Measurements from ENCODE around the gene CTBP2.

Gene CTBP2

DNA sequence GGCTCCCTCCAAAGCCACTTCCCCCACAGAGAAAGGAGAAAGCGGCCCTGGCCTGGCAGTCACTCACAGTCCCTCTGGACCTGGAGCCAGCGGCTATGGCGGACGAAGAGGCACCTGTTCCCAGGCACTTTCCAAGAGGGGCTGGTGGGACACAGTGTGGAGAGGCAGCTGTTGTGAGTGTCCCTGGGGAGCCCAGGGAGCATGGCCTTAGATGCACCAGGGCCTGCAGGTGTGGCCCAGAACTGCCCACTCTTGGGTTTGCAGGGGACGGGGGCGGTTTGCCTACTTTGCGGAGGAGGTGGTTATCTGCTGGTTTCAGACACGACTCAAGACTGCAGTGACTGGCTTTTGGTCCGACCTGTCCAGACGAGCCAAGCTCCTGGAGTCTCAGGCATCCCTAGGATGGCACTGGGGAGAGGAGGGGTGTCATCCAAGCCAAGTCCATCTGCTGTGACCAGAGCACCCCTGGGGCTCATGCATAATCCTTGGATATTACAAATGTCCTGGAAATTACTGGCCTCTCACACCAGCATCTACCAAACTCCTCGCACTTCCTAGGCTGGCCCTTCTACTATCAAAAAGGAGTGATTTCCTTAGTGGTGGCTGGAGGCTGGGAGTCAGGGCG, 18.4 kb downstream of the CTBP2 start:
- no peak for DNase-seq

GRCh38 chr10:125141150-125141859, 19.1 kb downstream of the CTBP2 start:
- no peak for DNase-seq

GRCh38 chr10:125140151-125140550, 20.2 kb downstream of the CTBP2 start:
- no peak for DNase-seq

- no peak for DNase-seq
Measured at GRCh38 chr10:125137601-125138438, 22.5 kb downstream of the CTBP2 start.

DNA sequence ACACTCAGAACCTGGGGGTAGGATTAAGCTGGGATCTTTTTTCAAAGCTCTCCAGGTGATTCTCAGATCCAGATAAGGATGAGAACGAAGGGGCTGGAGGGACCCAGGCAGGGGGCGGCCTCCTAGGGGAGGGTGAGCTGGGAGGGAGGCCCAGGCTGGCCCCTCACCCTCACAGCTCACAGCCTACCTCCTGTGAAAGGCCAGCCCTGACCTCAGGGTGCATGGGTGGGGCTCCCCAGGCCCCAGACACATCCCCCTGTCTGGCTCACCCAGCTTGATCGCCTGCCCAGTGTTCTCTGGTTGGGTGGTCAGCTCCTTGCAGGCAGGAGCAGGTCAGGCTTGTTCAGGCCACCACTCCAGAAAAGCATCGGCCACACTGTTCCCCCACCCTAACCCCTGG, 24.3 kb downstream of the CTBP2 start:
- no peak for DNase-seq

DNA sequence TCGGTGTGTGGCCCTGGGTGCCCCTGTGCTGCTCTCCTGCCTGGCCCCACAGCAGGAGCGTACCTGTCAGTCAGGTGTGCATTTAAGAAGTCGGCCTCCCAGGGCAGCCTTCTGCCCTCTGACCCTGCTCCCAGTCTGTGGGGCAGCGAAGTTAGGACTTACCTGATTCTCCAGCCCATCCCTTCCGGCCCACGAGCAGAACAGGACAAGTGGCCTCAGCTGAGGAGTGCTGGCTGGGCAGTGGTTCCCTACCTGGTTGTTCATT, 24.7 kb downstream of the CTBP2 start:
- DNase-seq: no peak

GRCh38 chr10:125134916-125135770, 25.2 kb downstream of the CTBP2 start:
- peak; percentile 26 for DNase-seq

DNA sequence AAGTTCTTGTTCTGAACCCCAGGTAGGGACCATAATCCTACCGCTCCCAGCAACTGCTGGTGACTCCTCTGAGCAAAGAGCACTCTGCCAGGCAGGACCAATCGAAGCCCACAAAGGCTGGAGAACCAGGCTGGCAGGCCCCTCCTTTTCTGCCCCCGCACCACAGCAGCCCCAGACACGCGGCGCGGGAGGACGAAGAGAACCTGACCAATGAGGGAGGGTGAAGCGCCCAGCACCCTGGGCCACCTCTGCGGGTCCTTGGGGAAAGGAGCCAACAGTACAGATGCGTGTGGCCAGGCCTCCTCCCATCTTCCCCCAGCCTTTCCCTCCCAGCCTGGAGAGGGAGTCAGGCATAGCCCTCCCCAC, 25.9 kb downstream of the CTBP2 start:
- DNase-seq: no peak

DNA sequence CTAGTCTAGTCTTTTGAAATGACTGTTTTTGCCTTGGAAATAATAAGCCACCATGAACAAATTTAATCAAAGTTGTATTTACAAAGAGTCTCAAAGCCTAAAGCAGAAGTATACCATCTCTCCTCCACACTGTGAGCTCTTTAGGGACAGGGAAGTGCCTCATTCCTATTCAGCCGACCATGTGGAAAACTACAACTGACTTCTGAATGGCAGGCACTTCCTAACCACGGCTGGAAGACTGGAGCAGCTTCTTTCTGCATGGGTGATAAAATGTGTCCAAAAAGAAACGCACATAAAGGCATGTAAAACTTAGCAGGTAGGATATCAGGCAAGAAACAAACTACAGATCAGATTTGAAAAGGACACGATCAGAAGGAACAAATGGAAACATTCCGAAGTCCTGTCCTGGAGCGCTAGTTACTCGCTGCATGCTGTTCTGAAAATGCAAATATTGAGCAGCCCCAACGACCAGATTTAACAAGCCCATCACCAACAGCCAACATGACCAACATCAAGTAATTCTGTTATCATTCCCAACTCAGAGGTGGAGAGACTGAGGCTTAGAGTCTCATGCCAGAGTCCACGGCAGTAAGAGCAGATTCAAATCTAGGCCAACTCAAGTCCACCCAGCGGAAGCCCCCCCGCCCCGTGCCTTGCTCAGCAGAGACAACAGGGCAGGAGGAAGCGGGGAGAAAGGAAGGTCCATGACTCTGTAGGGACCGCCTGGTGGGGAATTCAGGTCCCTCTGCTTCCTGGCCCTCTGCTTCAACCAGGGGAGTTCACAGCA, 26.5 kb downstream of the CTBP2 start:
- no peak for DNase-seq

DNA sequence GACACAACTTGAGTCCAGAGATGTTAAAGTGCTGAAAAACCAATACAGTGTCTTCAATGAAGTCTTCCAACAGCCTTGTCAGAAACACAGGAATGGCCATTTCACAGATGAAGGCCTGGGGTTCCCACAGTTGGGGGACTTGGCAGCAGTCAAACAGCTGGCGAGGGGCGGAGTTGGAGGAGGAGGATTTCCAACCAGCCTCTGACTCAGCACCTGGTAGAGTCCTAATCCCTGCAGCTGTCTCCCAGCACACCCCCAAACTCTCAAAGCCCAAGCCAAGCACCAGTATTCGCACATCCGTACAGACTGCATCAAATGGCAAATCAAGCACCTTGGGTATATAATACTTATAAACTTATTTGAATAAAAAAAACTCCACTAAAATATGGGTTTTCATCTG, 28.0 kb downstream of the CTBP2 start:
- no peak for DNase-seq

- no peak for DNase-seq
Measured at GRCh38 chr10:125130916-125131315, 29.4 kb downstream of the CTBP2 start.

DNA sequence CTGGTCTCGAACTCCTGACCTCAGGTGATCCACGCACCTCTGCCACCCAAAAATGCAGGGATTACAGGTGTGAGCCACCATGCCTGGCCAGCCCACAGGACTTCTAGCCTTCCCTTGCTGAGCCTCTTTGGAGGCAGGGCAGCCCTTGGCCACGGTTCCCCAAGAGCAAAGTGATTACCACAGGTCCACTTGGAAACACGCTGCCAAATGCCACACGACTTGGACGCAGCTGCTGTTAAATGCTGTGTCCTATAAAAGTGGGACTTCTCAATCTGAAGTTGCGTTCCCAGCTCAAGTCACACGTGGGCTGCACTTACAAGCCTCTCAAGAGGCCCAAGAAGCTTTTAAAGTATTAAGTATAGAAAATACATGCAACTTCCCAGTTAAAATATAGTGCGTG, 30.1 kb downstream of the CTBP2 start:
- no peak for DNase-seq

- DNase-seq: no peak
Measured at GRCh38 chr10:125129076-125129458, 31.3 kb downstream of the CTBP2 start.

DNA sequence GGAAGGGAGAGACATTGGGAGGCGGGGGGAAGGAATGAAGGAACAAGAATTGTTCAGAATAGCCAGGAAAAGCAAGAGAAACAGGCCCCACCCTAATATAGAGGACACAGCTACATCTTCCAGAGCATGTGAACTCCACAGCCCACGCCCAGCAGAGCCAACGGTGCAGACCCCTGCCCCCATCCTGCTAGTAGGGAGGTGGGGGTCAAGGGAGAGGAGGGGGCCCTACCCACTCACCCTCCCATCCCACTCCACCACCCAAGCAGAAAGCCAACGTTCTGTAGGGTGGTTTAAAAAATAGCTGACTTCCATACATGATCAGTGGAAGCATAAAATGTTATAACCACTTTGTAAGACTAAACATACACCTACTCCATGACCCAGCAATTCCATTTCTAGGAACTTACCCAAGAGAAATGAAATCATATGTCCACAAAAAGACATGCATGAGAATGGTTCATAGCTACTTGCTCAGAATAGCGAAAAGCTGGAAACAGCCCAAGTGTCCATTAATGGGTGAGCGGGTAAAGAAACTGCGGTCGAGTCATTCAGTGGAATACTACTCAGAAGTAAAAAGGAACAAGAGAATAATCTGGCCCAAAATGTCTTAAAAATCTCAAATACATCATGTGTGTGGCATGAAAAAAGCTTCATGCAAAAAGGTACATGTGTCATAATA, 31.8 kb downstream of the CTBP2 start:
- DNase-seq: peak; percentile 33

DNA sequence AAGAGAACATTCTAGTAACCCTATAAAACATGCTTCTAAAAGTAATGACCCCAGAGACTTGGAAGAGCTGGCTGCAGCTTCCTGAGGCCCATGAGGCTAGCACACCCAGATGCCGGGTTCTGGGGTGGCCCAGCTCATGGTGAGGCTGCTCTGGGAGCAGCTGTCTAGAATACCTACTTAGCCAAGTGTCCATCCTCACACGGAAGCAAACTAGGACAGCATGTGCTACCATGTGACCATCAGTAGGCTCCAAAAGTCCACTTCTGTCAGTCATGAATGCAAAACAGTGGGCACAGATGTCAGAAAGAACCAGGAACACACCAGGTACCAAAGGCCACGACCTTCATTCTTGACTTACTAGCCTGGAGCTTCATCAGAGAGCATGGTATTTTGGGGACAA, 32.4 kb downstream of the CTBP2 start:
- no peak for DNase-seq

GRCh38 chr10:125127110-125127509, 33.3 kb downstream of the CTBP2 start:
- DNase-seq: no peak

DNA sequence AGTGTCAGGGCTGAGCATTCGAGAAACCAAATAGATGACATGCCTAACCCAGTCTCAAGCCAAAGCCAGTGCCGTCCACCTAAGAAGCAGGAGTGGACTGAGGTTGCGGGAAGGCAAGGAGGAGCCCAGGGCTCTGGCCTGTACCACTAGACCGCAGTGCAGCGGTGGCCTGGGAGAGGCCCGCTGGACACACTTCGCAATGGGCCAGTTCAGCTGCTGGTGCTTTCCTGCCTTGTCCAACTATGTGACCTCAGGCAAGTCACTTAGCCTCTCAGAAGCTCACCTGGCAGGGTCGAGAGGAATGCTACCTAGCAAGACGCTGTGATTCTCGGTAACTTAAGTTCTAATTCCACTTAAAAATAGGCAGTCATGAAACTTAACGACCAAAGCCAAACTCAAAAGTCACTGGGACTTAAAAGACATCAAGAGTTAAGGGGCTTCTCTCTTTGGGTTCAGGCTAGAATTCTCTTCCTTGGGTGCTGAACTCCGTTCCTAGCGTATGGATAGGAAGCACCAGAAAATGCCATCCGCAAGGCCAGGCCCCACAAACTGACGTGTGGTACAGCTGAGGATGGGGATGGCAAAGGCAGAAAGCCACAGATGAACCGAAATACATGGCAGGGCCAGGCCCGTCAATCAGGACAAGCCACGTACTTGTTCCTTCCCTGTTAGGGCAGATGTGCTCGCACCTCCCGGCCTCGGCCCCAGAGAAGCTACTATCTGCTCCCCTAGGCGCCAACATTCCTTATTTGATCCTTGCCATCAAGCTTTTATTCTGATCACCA, 34.2 kb downstream of the CTBP2 start:
- DNase-seq: no peak

DNA sequence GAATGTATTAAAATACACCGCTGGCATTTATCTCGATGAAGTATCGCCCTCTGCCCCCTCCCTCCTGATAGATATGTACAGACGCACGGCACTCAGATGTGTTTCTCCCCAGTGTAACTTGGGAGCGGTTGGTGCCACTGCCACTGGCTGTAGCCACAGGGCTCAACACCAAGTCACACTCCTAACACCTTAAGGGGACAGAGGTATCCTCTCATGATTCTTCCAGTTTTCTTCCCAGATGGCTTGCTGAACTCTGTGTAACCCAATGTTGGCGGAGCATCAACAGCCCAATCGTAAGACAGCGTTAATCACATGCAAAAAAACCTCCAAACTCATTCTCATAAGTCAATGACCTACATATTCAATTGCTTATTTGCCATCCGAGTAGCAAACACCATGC, 35.5 kb downstream of the CTBP2 start:
- no peak for DNase-seq

DNA sequence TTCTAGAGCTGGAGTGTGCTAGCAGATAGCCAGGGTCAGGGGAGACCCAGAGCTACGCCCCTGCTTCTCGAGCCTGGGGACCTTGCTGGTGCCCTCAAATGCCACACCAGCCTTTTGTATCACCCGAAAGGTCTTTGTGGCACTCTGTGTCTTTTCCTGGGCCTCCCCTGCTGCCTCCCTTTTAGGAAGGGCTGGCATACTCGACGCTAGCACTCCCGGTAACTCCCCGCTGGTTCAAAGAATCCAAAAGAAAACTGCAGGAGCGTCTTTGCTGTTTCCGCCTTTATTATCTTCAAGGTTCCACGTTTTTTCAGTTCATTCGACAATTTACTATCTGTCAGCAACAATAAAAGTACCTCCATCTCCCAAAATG, 36.3 kb downstream of the CTBP2 start:
- DNase-seq: no peak

GRCh38 chr10:125123476-125124114, 36.8 kb downstream of the CTBP2 start:
- DNase-seq: no peak

DNA sequence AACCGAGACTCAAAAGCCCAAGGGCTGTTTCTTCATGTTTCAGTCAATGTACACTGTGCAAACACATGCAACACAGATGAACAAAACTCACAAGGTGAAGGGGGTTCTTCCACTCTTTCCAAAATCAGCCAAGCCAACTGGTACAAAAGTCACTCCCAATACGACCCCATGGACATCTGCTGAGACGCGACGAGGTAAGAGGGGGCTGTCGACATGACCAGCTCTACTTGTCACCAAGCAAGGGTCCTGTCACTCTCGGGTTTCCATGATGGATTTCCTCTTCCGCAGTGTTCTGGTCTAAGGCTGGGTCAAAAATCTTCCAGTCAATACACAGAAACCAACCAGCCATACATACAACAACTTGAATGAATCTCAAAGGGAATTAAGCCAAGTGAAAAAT, 37.8 kb downstream of the CTBP2 start:
- DNase-seq: no peak
